HCT116 (cell line): ENCODE measurements around the gene BCAR3. TPM values are rescaled to one million over a fixed set of nuclear protein-coding genes. Genes with fewer than 3 reads are reported as not detected.

Experiments used
- ATAC-seq: fragments of 200-7000 bp; cut with Tn5 transposase; 2 replicates; pipeline ENCODE4 v1.9.1; 2020; ENCODE audit warnings: mild to moderate bottlenecking, moderate library complexity
- BruUV-seq: library from RNA; stranded (reverse); fragments of 400-500 nt; replicated peaks from 2 replicates; lab custom pipeline; 2021; lab: Mats Ljungman, UMichigan
- CTCF ChIA-PET: fragments of 300-600 bp; sonication (Branson Sonifier 250); formaldehyde crosslinking; loops from one replicate; lab custom pipeline; 2021; ENCODE audit warnings: antibody characterized with exemption; lab: Charles Lee
- POLR2A ChIA-PET: fragments of 300-600, 350-600 bp; sonication (Branson Sonifier 250); formaldehyde crosslinking; loops from one replicate; lab custom pipeline; 2021; ENCODE audit warnings: antibody characterized with exemption; lab: Charles Lee
- RAD21 ChIA-PET, 2 experiments: fragments of 300-600 bp; sonication (Branson Sonifier 250); formaldehyde crosslinking; loops; one replicate each; lab custom pipeline; 2023; ENCODE audit warnings: low total read pairs in 2 of 2; ENCODE audit not compliant: uncharacterized antibody in 2 of 2, unreplicated experiment in 2 of 2, low non-redundant PET in 1 of 2; lab: Charles Lee
- DNase-seq: peaks from one replicate; pipeline ENCODE4 v3.0.0-alpha.2; 2010; ENCODE audit warnings: low read depth, low spot score
- H2AFZ ChIP-seq: fragments of 200-600 bp; shearing (Covaris generic), sonication (generic); 2 replicates; pipeline ENCODE4 v1.6.1; 2017; ENCODE audit warnings: low read depth, mixed run types, mixed read lengths, antibody characterized with exemption, low read length; ENCODE audit not compliant: poor library complexity, severe bottlenecking
- H3K27ac ChIP-seq: 2 replicates; pipeline ENCODE4 v1.5.1; 2012; ENCODE audit warnings: low read depth, low read length
- H3K27me3 ChIP-seq: fragments of 200-600 bp; sonication (generic); 2 replicates; pipeline ENCODE4 v1.6.1; 2016; ENCODE audit warnings: mixed run types, low read length, mixed read lengths; ENCODE audit not compliant: insufficient read depth
- H3K36me3 ChIP-seq, 2 experiments: fragments of 200-500 bp in 1 of 2; fragments of 200-600 bp in 1 of 2; sonication (Bioruptor generic) in 1 of 2; sonication (generic) in 1 of 2; 2 replicates each; pipeline versions ENCODE4 v1.5.1 to v1.6.1; 2014 to 2016; ENCODE audit warnings: low read length in 2 of 2, inconsistent platforms in 1 of 2, mixed read lengths in 1 of 2, mixed run types in 1 of 2; ENCODE audit not compliant: insufficient read depth in 2 of 2, control insufficient read depth in 1 of 2
- H3K4me1 ChIP-seq, 2 experiments: fragments of 200-600 bp in 1 of 2; sonication (generic) in 1 of 2; 2 replicates each; pipeline versions ENCODE4 v1.5.1 to v1.6.1; 2012 to 2017; ENCODE audit warnings: low read length in 2 of 2, inconsistent platforms in 1 of 2, mild to moderate bottlenecking in 1 of 2, mixed read lengths in 1 of 2, mixed run types in 1 of 2, moderate library complexity in 1 of 2; ENCODE audit not compliant: insufficient read depth in 2 of 2, control insufficient read depth in 1 of 2
- H3K4me2 ChIP-seq: fragments of 200-600 bp; sonication (generic); 2 replicates; pipeline ENCODE4 v1.6.1; 2017; ENCODE audit warnings: mixed run types, low read length, mixed read lengths
- H3K4me3 ChIP-seq, 2 experiments: fragments of 200-600 bp in 1 of 2; sonication (generic) in 1 of 2; replicated peaks in 1 of 2; 2 replicates each; pipeline ENCODE4 v1.5.1; 2011 to 2016; ENCODE audit warnings: low read length in 2 of 2, control low read depth in 1 of 2, low read depth in 1 of 2, mild to moderate bottlenecking in 1 of 2, mixed read lengths in 1 of 2, mixed run types in 1 of 2
- H3K79me2 ChIP-seq: fragments of 200-600 bp; sonication (generic); 2 replicates; pipeline ENCODE4 v1.6.1; 2017; ENCODE audit warnings: mild to moderate bottlenecking, mixed run types, low read length, moderate library complexity, mixed read lengths; ENCODE audit not compliant: insufficient read depth
- H3K9ac ChIP-seq: fragments of 200-600 bp; sonication (generic); 2 replicates; pipeline ENCODE4 v1.6.1; 2016; ENCODE audit warnings: low read length, mixed read lengths
- H3K9me2 ChIP-seq: fragments of 200-600 bp; sonication (generic), shearing (Covaris generic); 2 replicates; pipeline ENCODE4 v1.6.1; 2017; ENCODE audit warnings: mixed run types, mild to moderate bottlenecking, moderate library complexity; ENCODE audit not compliant: insufficient read depth
- H3K9me3 ChIP-seq, 2 experiments: fragments of 200-500 bp in 1 of 2; fragments of 200-600 bp in 1 of 2; sonication (Bioruptor generic) in 1 of 2; sonication (generic) in 1 of 2; 2 replicates each; pipeline ENCODE4 v1.6.1; 2014 to 2017; ENCODE audit warnings: low read length in 2 of 2, mixed read lengths in 2 of 2, inconsistent platforms in 1 of 2, low read depth in 1 of 2, mild to moderate bottlenecking in 1 of 2, mixed run types in 1 of 2, moderate library complexity in 1 of 2; ENCODE audit not compliant: control insufficient read depth in 1 of 2, insufficient read depth in 1 of 2
- H4K20me1 ChIP-seq: fragments of 200-600 bp; sonication (generic), shearing (Covaris generic); 2 replicates; pipeline ENCODE4 v1.6.1; 2017; ENCODE audit warnings: mixed run types, mild to moderate bottlenecking, moderate library complexity; ENCODE audit not compliant: insufficient read depth
- CBX3 ChIP-seq: IDR thresholded peaks from 2 replicates; pipeline ENCODE4 v1.6.1; 2012; ENCODE audit warnings: low read depth
- CEBPB ChIP-seq: IDR thresholded peaks from 2 replicates; pipeline ENCODE4 v1.6.1; 2012; ENCODE audit warnings: low read depth
- CTCF ChIP-seq, 3 experiments: fragments of 200-600 bp in 1 of 3; sonication (generic) in 1 of 3; IDR thresholded peaks in 2 of 3; conservative IDR thresholded peaks in 1 of 3; 2 replicates each; pipeline ENCODE4 v1.5.1; 2012 to 2017; ENCODE audit warnings: low read depth in 2 of 3, low read length in 2 of 3, antibody characterized with exemption in 1 of 3, borderline replicate concordance in 1 of 3, control low read depth in 1 of 3, mild to moderate bottlenecking in 1 of 3, mixed read lengths in 1 of 3, mixed run types in 1 of 3, moderate library complexity in 1 of 3; ENCODE audit not compliant: insufficient read depth in 1 of 3
- ELF1 ChIP-seq: IDR thresholded peaks from 2 replicates; pipeline ENCODE4 v1.6.1; 2012; ENCODE audit warnings: low read depth, borderline replicate concordance
- EZH2phosphoT487 ChIP-seq: fragments of 200-600 bp; IDR thresholded peaks from 2 replicates; pipeline ENCODE4 v1.6.1; 2018; ENCODE audit warnings: antibody characterized with exemption, borderline replicate concordance
- FOSL1 ChIP-seq: IDR thresholded peaks from 2 replicates; pipeline ENCODE4 v1.6.1; 2012; ENCODE audit warnings: low read depth
- POLR2A ChIP-seq: IDR thresholded peaks from 2 replicates; pipeline ENCODE4 v1.7.0; 2011; ENCODE audit warnings: borderline replicate concordance; ENCODE audit not compliant: insufficient read depth, insufficient read length; ENCODE audit errors: extremely low read depth
- POLR2AphosphoS5 ChIP-seq: IDR thresholded peaks from 2 replicates; pipeline ENCODE4 v1.6.1; 2011; ENCODE audit warnings: mild to moderate bottlenecking, low read depth, low read length, moderate library complexity
- RAD21 ChIP-seq: IDR thresholded peaks from 2 replicates; pipeline ENCODE4 v1.6.1; 2012; ENCODE audit warnings: low read depth, mild to moderate bottlenecking
- SIN3A ChIP-seq: IDR thresholded peaks from 2 replicates; pipeline ENCODE4 v1.6.1; 2012; ENCODE audit warnings: low read depth
- SP1 ChIP-seq: IDR thresholded peaks from 2 replicates; pipeline ENCODE4 v1.6.1; 2012; ENCODE audit warnings: low read depth
- TCF7L2 ChIP-seq: IDR thresholded peaks from 2 replicates; pipeline ENCODE4 v1.7.0; 2011; ENCODE audit warnings: borderline replicate concordance, inconsistent platforms; ENCODE audit not compliant: insufficient read depth, insufficient read length; ENCODE audit errors: extremely low read depth
- YY1 ChIP-seq: IDR thresholded peaks from 2 replicates; pipeline ENCODE4 v1.6.1; 2011; ENCODE audit warnings: low read length, low read depth, moderate library complexity, mild to moderate bottlenecking; ENCODE audit not compliant: insufficient replicate concordance; ENCODE audit errors: extremely low read depth
- ZFX ChIP-seq: fragments of 450-650 bp; IDR thresholded peaks from 2 replicates; pipeline ENCODE4 v1.6.1; 2017
- ZNF274 ChIP-seq: fragments of 200-500 bp; sonication (Bioruptor generic); IDR thresholded peaks from 2 replicates; pipeline ENCODE4 v1.6.1; 2014; ENCODE audit warnings: mild to moderate bottlenecking, low read depth, low read length, inconsistent platforms
- intact Hi-C: fragments of 100-400 bp; cut with micrococcal nuclease; formaldehyde crosslinking; loops from 2 replicates; pipeline ENCODE4 v1.10.0; 2022
- total RNA-seq: library from RNA; stranded (reverse); gene quantifications from one replicate; pipeline ENCODE4 v1.2.1, GENCODE V29; 2021; ENCODE audit not compliant: unreplicated experiment
- TF ChIP-seq, protein P1 (sequence below): IDR thresholded peaks from 2 replicates; pipeline ENCODE4 v1.6.1; 2012
- TF ChIP-seq, protein P2 (sequence below): IDR thresholded peaks from 2 replicates; pipeline ENCODE4 v1.6.1; 2012
- TF ChIP-seq, protein P3 (sequence below): IDR thresholded peaks from 2 replicates; pipeline ENCODE4 v1.6.1; 2011; ENCODE audit warnings: mild to moderate bottlenecking, low read length, moderate library complexity; ENCODE audit not compliant: insufficient replicate concordance; ENCODE audit errors: extremely low read depth

The BCAR3 gene
- total RNA-seq, 1 experiment from 2014 or later = 24.5 TPM

- BruUV-seq = no TSS peak
Observed at GRCh38 chr1:93525431-93525830, 156.2 kb downstream of the BCAR3 start.

DNA sequence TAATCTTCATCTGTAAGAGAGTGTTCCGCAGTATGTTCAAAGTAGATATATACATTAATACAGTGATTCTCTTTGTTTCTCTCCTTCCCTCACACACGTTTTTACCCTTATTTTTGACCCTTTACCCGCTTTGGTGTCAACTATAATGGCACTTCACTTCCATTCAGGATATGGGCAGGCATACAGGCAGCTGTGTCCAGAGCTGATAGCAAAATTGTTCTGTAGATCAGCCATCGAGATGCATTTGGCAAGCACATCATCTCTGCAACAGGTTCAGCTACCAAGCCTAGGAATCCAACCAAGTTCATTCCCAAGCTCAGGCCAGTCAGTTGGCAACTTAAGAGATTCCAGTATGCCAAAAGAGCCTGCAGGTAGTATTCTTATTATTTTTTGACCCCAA is 158.9 kb downstream of the BCAR3 start:
- ATAC-seq = no peak
- H3K36me3 ChIP-seq = no peaks in the 10 kb centered on the region
- no peak overlapping the region for H3K4me3 ChIP-seq
- ChIA-PET CTCF (no interaction called here), RAD21 (no interaction called here), POLR2A (no interaction called here)
- H3K27ac ChIP-seq = no peak overlapping the region
- no TSS peak for BruUV-seq
- H3K4me1 ChIP-seq = peaks cover 4 to 15% of the 10 kb centered on the region in 2 experiments; a peak in 3 of 4 replicates
- no peaks in the 10 kb centered on the region; the same call in 1 of the 2 replicates for H3K79me2 ChIP-seq
- H4K20me1 ChIP-seq = no peaks in the 10 kb centered on the region
- no peaks in the 10 kb centered on the region for H3K27me3 ChIP-seq
- no peak for DNase-seq
- no peaks in the 10 kb centered on the region for H3K9me3 ChIP-seq
- H2AFZ ChIP-seq = no peak overlapping the region
- H3K9ac ChIP-seq = no peak overlapping the region
- no peaks in the 10 kb centered on the region for H3K9me2 ChIP-seq
- H3K4me2 ChIP-seq = no peak overlapping the region
- intact Hi-C loops = no loop called here
- no peak for TF ChIP-seq POLR2A
- TF ChIP-seq POLR2AphosphoS5 = no peak
- TF ChIP-seq SP1 = no peak
- TF ChIP-seq, protein P1, sequence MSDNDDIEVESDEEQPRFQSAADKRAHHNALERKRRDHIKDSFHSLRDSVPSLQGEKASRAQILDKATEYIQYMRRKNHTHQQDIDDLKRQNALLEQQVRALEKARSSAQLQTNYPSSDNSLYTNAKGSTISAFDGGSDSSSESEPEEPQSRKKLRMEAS = no peak
- TF ChIP-seq ELF1 = no peak
- TF ChIP-seq ZFX = no peak
- TF ChIP-seq CBX3 = no peak
- TF ChIP-seq ZNF274 = no peak
- TF ChIP-seq, protein P2, sequence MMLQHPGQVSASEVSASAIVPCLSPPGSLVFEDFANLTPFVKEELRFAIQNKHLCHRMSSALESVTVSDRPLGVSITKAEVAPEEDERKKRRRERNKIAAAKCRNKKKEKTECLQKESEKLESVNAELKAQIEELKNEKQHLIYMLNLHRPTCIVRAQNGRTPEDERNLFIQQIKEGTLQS = no peak
- TF ChIP-seq, protein P3, sequence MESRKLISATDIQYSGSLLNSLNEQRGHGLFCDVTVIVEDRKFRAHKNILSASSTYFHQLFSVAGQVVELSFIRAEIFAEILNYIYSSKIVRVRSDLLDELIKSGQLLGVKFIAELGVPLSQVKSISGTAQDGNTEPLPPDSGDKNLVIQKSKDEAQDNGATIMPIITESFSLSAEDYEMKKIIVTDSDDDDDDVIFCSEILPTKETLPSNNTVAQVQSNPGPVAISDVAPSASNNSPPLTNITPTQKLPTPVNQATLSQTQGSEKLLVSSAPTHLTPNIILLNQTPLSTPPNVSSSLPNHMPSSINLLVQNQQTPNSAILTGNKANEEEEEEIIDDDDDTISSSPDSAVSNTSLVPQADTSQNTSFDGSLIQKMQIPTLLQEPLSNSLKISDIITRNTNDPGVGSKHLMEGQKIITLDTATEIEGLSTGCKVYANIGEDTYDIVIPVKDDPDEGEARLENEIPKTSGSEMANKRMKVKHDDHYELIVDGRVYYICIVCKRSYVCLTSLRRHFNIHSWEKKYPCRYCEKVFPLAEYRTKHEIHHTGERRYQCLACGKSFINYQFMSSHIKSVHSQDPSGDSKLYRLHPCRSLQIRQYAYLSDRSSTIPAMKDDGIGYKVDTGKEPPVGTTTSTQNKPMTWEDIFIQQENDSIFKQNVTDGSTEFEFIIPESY = no peak
- no peak for TF ChIP-seq TCF7L2
- no peak for TF ChIP-seq SIN3A
- TF ChIP-seq FOSL1 = no peak
- TF ChIP-seq CTCF (IDR thresholded peaks at IDR 0.05 in 2 of 3, conservative IDR thresholded peaks at IDR 0.05 in 1 of 3; ENCODE audit: borderline replicate concordance in 1 of 3, insufficient read depth in 1 of 3, low read depth in 2 of 3, low read length in 2 of 3) = no peak
- TF ChIP-seq EZH2phosphoT487 = no peak
- no peak for TF ChIP-seq RAD21
- no peak for TF ChIP-seq YY1
- no peak for TF ChIP-seq CEBPB

More at GRCh38 chr1:93525431-93525830, 156.2 kb downstream of the BCAR3 start:
- POLR2A ChIA-PET = no interaction called here
- CTCF ChIA-PET = no interaction called here
- RAD21 ChIA-PET = no interaction called here
- Histone ChIP-seq H3K79me2 (no peaks in the 10 kb centered on the region; the same call in 1 of the 2 replicates), H3K4me1 (no peaks in the 10 kb centered on the region), H4K20me1 (no peaks in the 10 kb centered on the region), H3K27ac (no peak overlapping the region), H3K4me3 (no peak overlapping the region), H2AFZ (no peak overlapping the region), H3K9ac (no peak overlapping the region), H3K4me2 (no peak overlapping the region), H3K27me3 (no peaks in the 10 kb centered on the region), H3K9me3 (no peaks in the 10 kb centered on the region), H3K9me2 (no peaks in the 10 kb centered on the region), H3K36me3 (no peaks in the 10 kb centered on the region)
- no peak for ATAC-seq
- intact Hi-C loops = no loop called here
- DNase-seq = no peak
- TF ChIP-seq ZFX = no peak
- TF ChIP-seq CEBPB = no peak
